B cell (primary cell): ENCODE measurements around the gene GET4.

Experiments used
- CTCF ChIP-seq: fragments of 200-600 bp; IDR thresholded peaks from one replicate; pipeline ENCODE4 v1.8.0; 2022; ENCODE audit warnings: antibody characterized with exemption, mild to moderate bottlenecking
- EZH2 ChIP-seq: IDR thresholded peaks from 2 replicates; pipeline ENCODE4 v1.6.1; 2012; ENCODE audit warnings: borderline replicate concordance, low read depth, mild to moderate bottlenecking, moderate library complexity, low read length; ENCODE audit not compliant: insufficient read depth, poor library complexity, severe bottlenecking

- no peak for TF ChIP-seq CTCF
- no peak for TF ChIP-seq EZH2
Measured at GRCh38 chr7:920351-921070, 44.2 kb downstream of the GET4 start.
